ENCODE results near the gene KRT6A.
"Not testable (repeated sequence)": the region's sequence is repeated elsewhere in the genome, so short reads cannot be mapped to it uniquely, and the experiment has no call there.

The KRT6A gene

GRCh38 chr12:52502877-52503276, 9.8 kb upstream of the KRT6A start:
- no peak for DNase-seq (ENCODE audit: low read depth)

GRCh38 chr12:52501490-52501889, 8.4 kb upstream of the KRT6A start:
- no peak for DNase-seq (ENCODE audit: low read depth)

DNA sequence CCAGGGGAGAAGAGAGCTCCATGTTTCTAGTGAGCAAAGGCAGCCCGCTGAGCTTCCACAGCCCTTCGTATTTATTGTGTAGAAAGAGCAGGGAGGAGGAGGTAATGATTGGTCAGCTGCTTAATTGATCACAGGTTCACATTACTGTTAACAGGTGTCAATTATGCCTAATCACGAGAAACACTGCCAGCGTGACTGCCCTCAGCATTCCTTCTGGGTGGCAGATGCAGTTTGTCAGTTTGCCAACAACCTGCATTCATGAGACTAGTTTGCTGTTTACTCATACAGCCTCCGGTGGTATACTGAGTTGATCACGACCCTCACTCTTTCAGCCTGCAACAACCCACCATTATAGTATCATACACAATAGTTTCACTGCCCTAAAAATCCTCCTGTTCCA, 7.5 kb upstream of the KRT6A start:
- DNase-seq (ENCODE audit: low read depth), result not testable (repeated sequence)

DNA sequence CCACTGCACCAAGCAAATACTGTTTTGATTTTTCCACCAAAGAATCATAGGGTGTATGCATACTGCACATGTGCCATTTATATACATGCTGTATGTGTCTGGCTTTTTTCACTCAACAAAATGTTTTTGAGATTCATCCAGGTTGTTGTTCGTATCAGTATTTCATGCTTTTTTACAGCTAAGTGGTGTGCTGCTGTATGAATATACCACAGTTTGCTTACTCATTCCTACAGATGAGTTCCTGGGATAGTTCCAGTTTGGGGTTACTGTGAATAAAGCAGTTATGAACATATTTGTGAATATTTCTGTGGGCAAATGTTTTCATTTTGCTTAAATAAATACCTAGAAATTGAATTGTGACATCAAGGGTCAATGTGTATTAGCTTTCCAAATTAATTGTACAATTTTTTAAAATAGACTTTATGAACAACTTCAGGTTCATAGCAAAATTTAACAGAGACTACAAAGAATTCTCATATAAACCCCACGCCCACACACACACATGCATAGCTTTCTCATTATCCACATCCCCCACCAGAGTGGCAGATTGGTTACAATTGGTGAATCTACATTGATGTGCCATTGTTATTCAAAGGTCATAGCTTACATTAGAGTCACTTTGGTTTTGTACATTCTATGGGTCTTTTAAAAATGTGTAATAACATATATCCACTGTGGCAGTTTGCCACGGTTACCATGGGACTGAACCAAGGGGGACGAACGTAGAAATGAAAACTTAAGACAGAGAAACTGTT, 6.9 kb upstream of the KRT6A start:
- no peak for DNase-seq (ENCODE audit: low read depth)

DNA sequence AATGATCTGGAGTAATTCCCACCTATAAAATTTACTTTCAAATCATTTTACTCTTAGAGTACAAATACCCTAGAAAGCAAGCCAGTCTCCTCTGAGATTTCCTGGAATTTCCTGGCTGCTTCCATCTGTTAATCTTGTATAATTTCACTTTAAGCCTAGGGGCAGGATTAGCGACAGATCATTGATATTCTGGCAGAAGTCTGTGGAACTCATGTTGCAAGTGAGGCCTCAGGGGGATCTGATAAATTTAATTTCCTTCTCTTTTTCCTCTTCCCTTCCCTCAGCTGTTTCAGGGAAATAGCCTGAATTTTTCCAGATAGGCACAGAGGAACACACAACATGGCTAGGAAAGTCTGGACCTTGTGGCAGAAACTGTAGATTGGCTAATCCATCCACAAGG, 5.9 kb upstream of the KRT6A start:
- DNase-seq (ENCODE audit: low read depth), result no peak

- no peak for DNase-seq (ENCODE audit: low read depth)
Observed at GRCh38 chr12:52497975-52498374, 4.9 kb upstream of the KRT6A start.

GRCh38 chr12:52496590-52497071, 3.6 kb upstream of the KRT6A start:
- no peak for DNase-seq (ENCODE audit: low read depth)

DNA sequence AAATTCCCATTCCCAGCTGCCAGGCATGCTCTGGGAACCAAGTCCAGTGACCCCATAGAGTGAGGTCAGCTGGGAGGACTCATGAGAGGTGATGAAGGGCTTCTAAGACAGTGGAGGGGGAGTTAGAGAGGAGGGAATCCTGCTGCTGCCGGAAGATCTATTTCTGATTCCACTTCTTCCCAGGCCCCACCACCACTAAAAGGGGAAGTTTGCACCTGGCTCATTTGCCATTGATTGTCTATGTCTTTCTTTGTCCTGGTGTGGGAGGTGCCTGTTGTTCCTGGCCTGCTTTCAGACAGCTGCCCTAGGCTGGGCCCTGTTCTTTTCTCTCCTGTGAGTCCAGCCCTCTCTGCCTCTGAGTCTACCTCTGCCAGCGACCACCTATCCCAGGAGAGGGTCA, 3.0 kb upstream of the KRT6A start:
- DNase-seq (ENCODE audit: low read depth), result no peak

DNA sequence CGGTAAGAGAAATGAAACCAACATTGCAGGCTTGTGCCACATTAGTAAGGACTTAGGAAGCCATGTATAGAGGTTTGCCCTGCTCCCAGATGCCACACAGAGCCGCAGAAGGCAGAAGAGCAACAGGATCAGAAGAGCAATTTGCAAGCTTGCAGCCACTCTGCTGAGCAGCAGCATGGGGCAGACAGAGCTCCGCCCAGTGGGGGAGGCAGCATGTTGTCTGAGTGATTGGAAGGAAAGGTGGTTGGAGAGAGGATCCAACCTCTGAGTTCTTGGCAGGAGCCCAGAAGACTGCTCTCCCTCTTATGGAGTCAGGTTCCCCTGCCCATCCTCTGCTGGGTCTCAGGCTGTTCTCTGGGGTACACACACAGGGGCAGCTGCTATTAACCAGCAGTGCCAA, 2.3 kb upstream of the KRT6A start:
- DNase-seq (ENCODE audit: low read depth), result no peak

DNA sequence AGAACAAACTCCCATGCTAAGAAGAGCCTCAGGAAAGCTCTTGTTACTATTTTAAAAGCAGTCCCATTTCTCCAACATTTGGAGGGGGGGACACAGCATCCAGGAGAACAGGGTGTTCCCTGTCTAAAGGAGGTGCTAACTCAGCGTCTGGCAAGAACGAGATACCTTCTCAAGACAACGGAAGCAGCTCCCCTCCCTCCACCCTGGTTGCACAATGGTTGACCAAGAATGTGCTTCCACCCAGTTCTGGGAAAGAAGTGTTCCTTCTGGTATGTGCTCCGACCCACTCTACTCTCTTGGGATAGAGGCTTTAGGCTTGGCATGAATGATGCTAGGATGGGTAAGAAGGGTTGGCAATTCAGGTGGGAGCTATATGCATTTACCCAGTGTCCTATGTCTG, 1.5 kb upstream of the KRT6A start:
- DNase-seq (ENCODE audit: low read depth), result no peak

DNA sequence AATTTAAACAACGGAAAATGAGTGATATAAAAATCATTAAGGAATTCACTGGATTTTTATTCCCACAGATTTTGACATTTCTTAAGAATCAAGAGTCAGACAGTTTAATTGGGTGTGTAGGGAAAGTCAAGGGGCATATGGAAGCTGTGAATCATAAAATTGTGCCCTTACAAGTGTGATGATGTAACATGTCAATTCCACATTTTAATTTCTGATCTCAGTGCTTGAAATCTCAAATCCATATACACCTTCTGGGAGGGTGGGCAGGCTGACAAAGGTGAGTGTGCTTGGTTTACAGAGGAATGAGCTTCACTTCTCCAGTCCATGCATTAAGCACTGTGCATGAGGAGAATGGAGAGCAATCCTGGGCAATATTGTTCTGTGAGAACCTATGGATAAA, 1.0 kb upstream of the KRT6A start:
- DNase-seq (ENCODE audit: low read depth), result no peak

DNA sequence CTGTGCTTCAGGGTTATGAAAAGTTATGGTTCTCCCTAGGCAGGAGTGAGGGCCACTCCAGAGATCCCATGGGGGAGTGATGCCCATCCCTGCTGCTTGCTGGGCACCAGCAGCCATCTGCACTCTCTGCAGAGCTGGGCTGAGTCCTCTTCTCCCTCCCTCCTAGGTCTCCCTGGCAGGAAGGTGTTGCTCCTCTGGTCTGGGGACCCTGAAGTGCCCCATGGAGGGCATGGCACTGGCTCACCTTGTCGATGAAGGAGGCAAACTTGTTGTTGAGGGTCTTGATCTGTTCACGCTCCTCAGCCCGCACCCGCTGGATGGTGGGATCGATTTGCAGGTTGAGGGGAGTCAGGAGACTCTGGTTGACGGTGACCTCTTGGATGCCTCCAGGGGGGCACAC, 652 bp downstream of the KRT6A start:
- DNase-seq (ENCODE audit: low read depth), result not testable (repeated sequence)

DNA sequence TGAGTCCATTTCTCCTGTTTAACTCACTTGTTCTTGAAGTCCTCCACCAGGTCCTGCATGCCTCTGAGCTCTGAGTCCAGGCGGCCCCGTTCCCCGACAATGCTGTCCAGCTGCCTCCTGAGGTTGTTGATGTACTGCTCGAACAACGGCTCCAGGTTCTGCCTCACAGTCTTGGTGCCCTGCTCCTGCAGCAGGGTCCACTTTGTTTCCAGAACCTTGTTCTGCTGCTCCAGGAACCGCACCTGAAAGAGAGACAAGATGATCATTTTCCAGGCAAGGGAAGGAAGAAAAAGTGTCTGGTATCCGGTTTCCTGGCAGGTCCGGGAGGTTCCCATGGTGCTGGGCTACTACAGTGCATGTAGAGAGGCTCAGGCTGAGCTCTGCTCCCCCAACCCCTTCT, 1.6 kb downstream of the KRT6A start:
- not testable (repeated sequence) for DNase-seq (ENCODE audit: low read depth)

- DNase-seq (ENCODE audit: low read depth), result no peak
Observed at GRCh38 chr12:52488736-52489135, 4.3 kb downstream of the KRT6A start.

DNA sequence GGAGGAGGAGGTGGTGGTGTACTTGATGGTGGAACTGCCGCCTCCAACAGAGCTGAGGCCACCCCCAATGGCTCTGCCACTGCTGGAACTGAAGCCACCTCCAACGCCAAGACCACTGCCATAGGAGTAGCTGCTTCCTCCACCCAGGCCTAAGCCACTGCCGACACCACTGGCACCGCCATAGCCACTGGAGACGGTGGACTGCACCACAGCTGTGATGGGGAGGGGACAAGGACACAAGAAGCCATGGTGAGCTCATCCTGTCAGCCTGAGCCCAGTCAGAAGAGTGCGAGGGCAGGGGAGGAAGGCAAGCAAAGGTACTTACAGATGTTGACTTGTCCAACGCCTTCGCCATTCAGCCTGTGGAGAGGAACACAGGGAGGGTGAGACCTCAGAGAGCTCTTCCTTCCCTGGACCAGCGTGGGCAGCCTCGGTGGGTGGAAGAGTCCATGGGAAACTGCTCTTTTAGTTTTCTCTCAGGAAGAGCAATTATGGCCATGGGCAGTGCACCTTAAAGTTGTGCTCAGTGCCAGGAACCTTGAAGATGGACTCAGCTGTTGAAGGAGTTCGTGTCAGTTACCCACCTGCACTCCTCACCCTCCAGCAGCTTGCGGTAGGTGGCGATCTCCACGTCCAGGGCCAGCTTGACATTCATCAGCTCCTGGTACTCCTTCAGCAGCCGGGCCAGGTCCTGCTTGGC, 5.2 kb downstream of the KRT6A start:
- DNase-seq (ENCODE audit: low read depth), result not testable (repeated sequence)

GRCh38 chr12:52487211-52487610, 5.8 kb downstream of the KRT6A start:
- no peak for DNase-seq (ENCODE audit: low read depth)

- DNase-seq (ENCODE audit: low read depth), result no peak
Observed at GRCh38 chr12:52486166-52487105, 6.6 kb downstream of the KRT6A start.

DNA sequence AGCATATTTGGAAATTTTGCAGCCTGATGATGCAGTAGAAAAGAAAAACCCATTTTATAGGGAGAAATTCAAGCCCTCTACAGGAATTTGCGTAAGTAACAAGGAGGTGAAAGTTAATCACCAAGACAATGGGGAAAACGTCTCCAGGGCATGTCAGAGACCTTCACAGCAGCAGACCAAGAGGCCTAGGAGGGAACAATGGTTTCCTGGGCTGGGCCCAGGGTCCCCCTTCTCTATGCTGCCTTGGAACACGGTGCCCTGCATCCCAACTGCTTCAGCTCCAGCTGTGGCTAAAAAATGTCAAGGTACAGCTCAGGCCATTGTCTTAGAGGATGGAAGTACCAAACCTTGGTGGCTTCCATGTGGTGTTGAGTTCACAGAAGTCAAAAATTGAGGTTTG, 13.0 kb downstream of the KRT6A start:
- DNase-seq (ENCODE audit: low read depth), result no peak

GRCh38 chr12:52477651-52478050, 15.4 kb downstream of the KRT6A start:
- no peak for DNase-seq (ENCODE audit: low read depth)

- DNase-seq (ENCODE audit: low read depth), result no peak
Observed at GRCh38 chr12:52474212-52474611, 18.8 kb downstream of the KRT6A start.

DNA sequence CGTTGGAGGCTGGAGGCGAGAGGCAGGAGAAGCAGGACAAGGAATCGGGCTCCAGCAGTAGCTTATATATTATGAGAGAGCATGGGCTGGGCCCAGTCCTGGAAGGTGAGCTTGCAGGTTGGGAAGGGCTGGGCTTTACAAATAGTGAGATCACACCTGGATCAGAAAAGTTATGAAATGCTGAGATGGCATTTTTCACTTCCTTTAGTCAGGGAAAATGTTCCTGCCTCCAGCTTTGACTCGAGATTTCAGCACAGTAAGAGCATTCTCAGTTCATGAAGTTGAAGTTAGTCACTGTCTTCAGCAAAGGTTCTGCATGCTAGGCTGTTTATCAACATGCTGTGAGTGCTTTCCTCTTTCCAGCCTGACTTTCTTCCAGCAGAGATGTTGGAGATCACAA, 19.3 kb downstream of the KRT6A start, which contains the start of gene KRT6C:
Gene KRT6C (minus strand): TSS at position 38 of the 400 bp plus-strand sequence. CDS start 68 bp downstream, outside the sequence.
- no peak for DNase-seq (ENCODE audit: low read depth)

GRCh38 chr12:52469853-52470252, 23.2 kb downstream of the KRT6A start:
- DNase-seq (ENCODE audit: low read depth), result no peak

Data from stimulated activated CD8-positive, alpha-beta memory T cell treated with anti-CD3 and anti-CD28 coated beads, Interleukin-12 subunit alpha, Interleukin-12 subunit beta, amount 100 ng/mL, for 4 hours (primary cell).